Stimulated activated CD8-positive, alpha-beta memory T cell treated with anti-CD3 and anti-CD28 coated beads, Interleukin-15, amount 100 ng/mL, for 1 hour (primary cell): ENCODE measurements around the gene WFDC10A.
"Not testable (repeated sequence)": the region's sequence is repeated elsewhere in the genome, so short reads cannot be mapped to it uniquely, and the experiment has no call there.

ENCODE experiments used
- DNase-seq: peaks from one replicate; pipeline ENCODE4 v3.0.0-alpha.2; 2020; ENCODE audit warnings: low read depth

Gene WFDC10A

GRCh38 chr20:45647441-45648050 lies 18.0 kb downstream of the WFDC10A start:
- DNase-seq, result no peak

GRCh38 chr20:45649312-45649863 lies 19.8 kb downstream of the WFDC10A start:
- DNase-seq, result no peak

- not testable (repeated sequence) for DNase-seq
Observed at GRCh38 chr20:45651726-45652125, 22.2 kb downstream of the WFDC10A start.

- DNase-seq, result not testable (repeated sequence)
Observed at GRCh38 chr20:45657038-45657437, 27.5 kb downstream of the WFDC10A start.

- DNase-seq, result no peak
Observed at GRCh38 chr20:45670139-45670538, 40.6 kb downstream of the WFDC10A start, which contains the start of gene WFDC11. Gene WFDC11, minus strand, starts transcription at chr20:45670239. Its CDS starts 19,639 bp downstream, at chr20:45650600.

- DNase-seq, result no peak
Observed at GRCh38 chr20:45672765-45673164, 43.2 kb downstream of the WFDC10A start.

- no peak for DNase-seq
Observed at GRCh38 chr20:45679650-45680049, 50.1 kb downstream of the WFDC10A start.
